ENCODE results near the gene CCDC32.

The CCDC32 gene

GRCh38 chr15:40594429-40594836 lies 29.6 kb upstream of the CCDC32 start:
- TF ChIP-seq, protein P1, sequence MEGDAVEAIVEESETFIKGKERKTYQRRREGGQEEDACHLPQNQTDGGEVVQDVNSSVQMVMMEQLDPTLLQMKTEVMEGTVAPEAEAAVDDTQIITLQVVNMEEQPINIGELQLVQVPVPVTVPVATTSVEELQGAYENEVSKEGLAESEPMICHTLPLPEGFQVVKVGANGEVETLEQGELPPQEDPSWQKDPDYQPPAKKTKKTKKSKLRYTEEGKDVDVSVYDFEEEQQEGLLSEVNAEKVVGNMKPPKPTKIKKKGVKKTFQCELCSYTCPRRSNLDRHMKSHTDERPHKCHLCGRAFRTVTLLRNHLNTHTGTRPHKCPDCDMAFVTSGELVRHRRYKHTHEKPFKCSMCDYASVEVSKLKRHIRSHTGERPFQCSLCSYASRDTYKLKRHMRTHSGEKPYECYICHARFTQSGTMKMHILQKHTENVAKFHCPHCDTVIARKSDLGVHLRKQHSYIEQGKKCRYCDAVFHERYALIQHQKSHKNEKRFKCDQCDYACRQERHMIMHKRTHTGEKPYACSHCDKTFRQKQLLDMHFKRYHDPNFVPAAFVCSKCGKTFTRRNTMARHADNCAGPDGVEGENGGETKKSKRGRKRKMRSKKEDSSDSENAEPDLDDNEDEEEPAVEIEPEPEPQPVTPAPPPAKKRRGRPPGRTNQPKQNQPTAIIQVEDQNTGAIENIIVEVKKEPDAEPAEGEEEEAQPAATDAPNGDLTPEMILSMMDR (conservative IDR thresholded peaks at IDR 0.05; ENCODE audit: low read length), result no peak; the same call in 1 of the 2 replicates
- TF ChIP-seq EZH2phosphoT487 (IDR thresholded peaks at IDR 0.05; ENCODE audit: borderline replicate concordance), result no peak
- H3F3A ChIP-seq (ENCODE audit: low read depth), result no peaks in the 10 kb centered on the region
- H2AFZ ChIP-seq (ENCODE audit: low read length), result peak overlapping the region; percentile 92

GRCh38 chr15:40593588-40594428 lies 29.0 kb upstream of the CCDC32 start, which contains the start of gene KNL1:
Gene KNL1, plus strand, starts transcription at chr15:40594249. Its CDS starts 8,683 bp downstream, at chr15:40602932.
- Histone ChIP-seq H4K20me1 (ENCODE audit: insufficient read depth, low read length, poor library complexity, severe bottlenecking) (peaks cover 10% of the 10 kb centered on the region), H3K36me3 (ENCODE audit: insufficient read depth, low read length) (no peaks in the 10 kb centered on the region), H3F3A (ENCODE audit: low read depth) (no peaks in the 10 kb centered on the region), H3K9me2 (replicated peaks; ENCODE audit: low read depth, low read length) (no peaks in the 10 kb centered on the region), H3K4me2 (ENCODE audit: low read depth, low read length, poor library complexity, severe bottlenecking) (peak within 1 kb of the TSS; percentile 90), H2AFZ (ENCODE audit: low read length) (peak within 1 kb of the TSS; percentile 92), H3K79me2 (ENCODE audit: insufficient read depth, low read length) (peaks cover 46% of the 10 kb centered on the region), H3K27me3 (ENCODE audit: insufficient read depth, low read length, poor library complexity, severe bottlenecking) (no peaks in the 10 kb centered on the region), H3K4me3 (ENCODE audit: low read length, poor library complexity, severe bottlenecking) (peak within 1 kb of the TSS; percentile 79), H3K9me3 (ENCODE audit: insufficient read depth, low read depth, low read length) (no peaks in the 10 kb centered on the region), H3K4me1 (ENCODE audit: insufficient read depth, low read length, poor library complexity, severe bottlenecking) (peaks cover 18% of the 10 kb centered on the region), H3K9ac (ENCODE audit: low read depth, low read length, poor library complexity, severe bottlenecking) (peak within 1 kb of the TSS; percentile 75)
- TF ChIP-seq, protein P1 (conservative IDR thresholded peaks at IDR 0.05; ENCODE audit: low read length), result no peak
- no peak for TF ChIP-seq EZH2phosphoT487 (IDR thresholded peaks at IDR 0.05; ENCODE audit: borderline replicate concordance)

More at GRCh38 chr15:40594429-40594836, 29.6 kb upstream of the CCDC32 start:
- Histone ChIP-seq H3K4me2 (ENCODE audit: low read depth, low read length, poor library complexity, severe bottlenecking) (peak overlapping the region; percentile 90), H3K36me3 (ENCODE audit: insufficient read depth, low read length) (no peaks in the 10 kb centered on the region), H3K9ac (ENCODE audit: low read depth, low read length, poor library complexity, severe bottlenecking) (peak overlapping the region; percentile 75), H3K4me3 (ENCODE audit: low read length, poor library complexity, severe bottlenecking) (peak overlapping the region; percentile 79), H3K9me3 (ENCODE audit: insufficient read depth, low read depth, low read length) (no peaks in the 10 kb centered on the region), H3K27me3 (ENCODE audit: insufficient read depth, low read length, poor library complexity, severe bottlenecking) (no peaks in the 10 kb centered on the region), H3K9me2 (replicated peaks; ENCODE audit: low read depth, low read length) (no peaks in the 10 kb centered on the region), H3K79me2 (ENCODE audit: insufficient read depth, low read length) (peaks cover 52% of the 10 kb centered on the region), H4K20me1 (ENCODE audit: insufficient read depth, low read length, poor library complexity, severe bottlenecking) (peaks cover 10% of the 10 kb centered on the region), H3K4me1 (ENCODE audit: insufficient read depth, low read length, poor library complexity, severe bottlenecking) (peaks cover 19% of the 10 kb centered on the region)

- Histone ChIP-seq H3F3A (ENCODE audit: low read depth) (no peaks in the 10 kb centered on the region), H2AFZ (ENCODE audit: low read length) (peak overlapping the region; percentile 28; the same call in 1 of the 2 replicates), H3K4me3 (ENCODE audit: low read length, poor library complexity, severe bottlenecking) (peak overlapping the region; percentile 79), H4K20me1 (ENCODE audit: insufficient read depth, low read length, poor library complexity, severe bottlenecking) (peaks cover 10% of the 10 kb centered on the region), H3K9ac (ENCODE audit: low read depth, low read length, poor library complexity, severe bottlenecking) (peak overlapping the region; percentile 75), H3K27me3 (ENCODE audit: insufficient read depth, low read length, poor library complexity, severe bottlenecking) (no peaks in the 10 kb centered on the region), H3K9me3 (ENCODE audit: insufficient read depth, low read depth, low read length) (no peaks in the 10 kb centered on the region), H3K79me2 (ENCODE audit: insufficient read depth, low read length) (peaks cover 39% of the 10 kb centered on the region), H3K4me2 (ENCODE audit: low read depth, low read length, poor library complexity, severe bottlenecking) (peak overlapping the region; percentile 90), H3K36me3 (ENCODE audit: insufficient read depth, low read length) (no peaks in the 10 kb centered on the region), H3K9me2 (replicated peaks; ENCODE audit: low read depth, low read length) (no peaks in the 10 kb centered on the region), H3K4me1 (ENCODE audit: insufficient read depth, low read length, poor library complexity, severe bottlenecking) (peaks cover 14% of the 10 kb centered on the region)
- TF ChIP-seq, protein P1 (conservative IDR thresholded peaks at IDR 0.05; ENCODE audit: low read length), result no peak
- no peak for TF ChIP-seq EZH2phosphoT487 (IDR thresholded peaks at IDR 0.05; ENCODE audit: borderline replicate concordance)
Measured at GRCh38 chr15:40593165-40593564, 28.3 kb upstream of the CCDC32 start.
